Measurements from ENCODE around the gene SNAP29.
"Not testable (repeated sequence)": the region's sequence is repeated elsewhere in the genome, so short reads cannot be mapped to it uniquely, and the experiment has no call there.

SNAP29 gene

GRCh38 chr22:20904980-20905355, 46.2 kb downstream of the SNAP29 start (continued):
- TF ChIP-seq CSDC2 (CRISPR knock-in tag; IDR thresholded peaks at IDR 0.05) (no peak), RARB (CRISPR knock-in tag; IDR thresholded peaks at IDR 0.05) (no peak), ARNTL (CRISPR knock-in tag; IDR thresholded peaks at IDR 0.05; ENCODE audit: borderline replicate concordance, low read depth) (no peak), OSR1 (CRISPR knock-in tag; IDR thresholded peaks at IDR 0.05) (no peak), ZNF565 (CRISPR knock-in tag; conservative IDR thresholded peaks at IDR 0.05; ENCODE audit: low read depth) (no peak)

- no peak for ATAC-seq
- TF ChIP-seq TSHZ2 (CRISPR knock-in tag; IDR thresholded peaks at IDR 0.05): no peak
- TF ChIP-seq SNAI2 (CRISPR knock-in tag; IDR thresholded peaks at IDR 0.05): no peak
- no peak for TF ChIP-seq ARNTL (CRISPR knock-in tag; IDR thresholded peaks at IDR 0.05; ENCODE audit: borderline replicate concordance, low read depth)
- no peak for TF ChIP-seq CSRNP3 (CRISPR knock-in tag; IDR thresholded peaks at IDR 0.05)
- no peak for TF ChIP-seq ESRRG (CRISPR knock-in tag; IDR thresholded peaks at IDR 0.05)
- no peak for TF ChIP-seq CSDC2 (CRISPR knock-in tag; IDR thresholded peaks at IDR 0.05)
- TF ChIP-seq ISL1 (CRISPR knock-in tag; IDR thresholded peaks at IDR 0.05): no peak
- TF ChIP-seq RARB (CRISPR knock-in tag; IDR thresholded peaks at IDR 0.05): no peak
- TF ChIP-seq TCF4 (CRISPR knock-in tag; IDR thresholded peaks at IDR 0.05; ENCODE audit: borderline replicate concordance): no peak
- no peak for TF ChIP-seq ZC3H10 (CRISPR knock-in tag; IDR thresholded peaks at IDR 0.05)
- no peak for TF ChIP-seq ZFP30 (CRISPR knock-in tag; IDR thresholded peaks at IDR 0.05)
Measured at GRCh38 chr22:20905415-20906386, 46.9 kb downstream of the SNAP29 start.

GRCh38 chr22:20906387-20906767, 47.6 kb downstream of the SNAP29 start:
- TF ChIP-seq CREB5 (CRISPR knock-in tag; IDR thresholded peaks at IDR 0.05; ENCODE audit: low read depth) (no peak), TCF4 (CRISPR knock-in tag; IDR thresholded peaks at IDR 0.05; ENCODE audit: borderline replicate concordance) (no peak), RARB (CRISPR knock-in tag; IDR thresholded peaks at IDR 0.05) (no peak), POU6F1 (CRISPR knock-in tag; IDR thresholded peaks at IDR 0.05; ENCODE audit: borderline replicate concordance, low read depth) (no peak), ZFP30 (CRISPR knock-in tag; IDR thresholded peaks at IDR 0.05) (no peak), ZNF70 (CRISPR knock-in tag; IDR thresholded peaks at IDR 0.05) (no peak), ARNTL (CRISPR knock-in tag; IDR thresholded peaks at IDR 0.05; ENCODE audit: borderline replicate concordance, low read depth) (no peak), ZFP3 (CRISPR knock-in tag; IDR thresholded peaks at IDR 0.05) (no peak), CSDC2 (CRISPR knock-in tag; IDR thresholded peaks at IDR 0.05) (no peak), ZNF565 (CRISPR knock-in tag; conservative IDR thresholded peaks at IDR 0.05; ENCODE audit: low read depth) (no peak), BACH2 (CRISPR knock-in tag; IDR thresholded peaks at IDR 0.05; ENCODE audit: borderline replicate concordance) (no peak)
- no peak for ATAC-seq

GRCh38 chr22:20908717-20909116, 49.9 kb downstream of the SNAP29 start:
- not testable (repeated sequence) for ATAC-seq
